Erythroblast (primary cell): ENCODE results near the gene ACBD7.

Experiments used
- GATA1 ChIP-seq: IDR thresholded peaks from 2 replicates; pipeline ENCODE4 v1.6.1; 2011; ENCODE audit warnings: low read depth, mild to moderate bottlenecking, control low read depth, low read length, moderate library complexity
- POLR2A ChIP-seq: IDR thresholded peaks from 2 replicates; pipeline ENCODE4 v1.6.1; 2011; ENCODE audit warnings: mild to moderate bottlenecking, low read length

GRCh38 chr10:15035385-15036301 lies 52.9 kb downstream of the ACBD7 start:
- TF ChIP-seq POLR2A (no peak), GATA1 (no peak)
